Measurements from ENCODE around the gene ABHD2.
"Not testable (repeated sequence)": the region's sequence is repeated elsewhere in the genome, so short reads cannot be mapped to it uniquely, and the experiment has no call there.

Gene ABHD2

GRCh38 chr15:89099968-89100367, 11.7 kb downstream of the ABHD2 start:
- no peak for DNase-seq

GRCh38 chr15:89101302-89102193, 13.3 kb downstream of the ABHD2 start:
- DNase-seq, result peak; percentile 90

- no peak for DNase-seq
Measured at GRCh38 chr15:89103481-89104171, 15.4 kb downstream of the ABHD2 start.

- no peak for DNase-seq
Measured at GRCh38 chr15:89104172-89104564, 15.9 kb downstream of the ABHD2 start.

GRCh38 chr15:89105147-89105546, 16.9 kb downstream of the ABHD2 start:
- peak; percentile 92 for DNase-seq

- DNase-seq, result no peak
Measured at GRCh38 chr15:89106200-89106599, 17.9 kb downstream of the ABHD2 start.

- no peak for DNase-seq
Measured at GRCh38 chr15:89107984-89108383, 19.7 kb downstream of the ABHD2 start.

GRCh38 chr15:89108835-89109234, 20.6 kb downstream of the ABHD2 start:
- DNase-seq, result no peak

GRCh38 chr15:89109238-89109637, 21.0 kb downstream of the ABHD2 start:
- DNase-seq, result no peak

GRCh38 chr15:89110060-89110459, 21.8 kb downstream of the ABHD2 start:
- DNase-seq, result no peak

- no peak for DNase-seq
Measured at GRCh38 chr15:89111352-89111751, 23.1 kb downstream of the ABHD2 start.

- DNase-seq, result no peak
Measured at GRCh38 chr15:89111961-89112340, 23.7 kb downstream of the ABHD2 start.

- DNase-seq, result no peak
Measured at GRCh38 chr15:89112341-89112971, 24.2 kb downstream of the ABHD2 start.

- no peak for DNase-seq
Measured at GRCh38 chr15:89113296-89114024, 25.2 kb downstream of the ABHD2 start.

- DNase-seq, result no peak
Measured at GRCh38 chr15:89114990-89115389, 26.7 kb downstream of the ABHD2 start.

GRCh38 chr15:89115547-89115946, 27.3 kb downstream of the ABHD2 start:
- no peak for DNase-seq

- DNase-seq, result peak; percentile 18
Measured at GRCh38 chr15:89116404-89116803, 28.1 kb downstream of the ABHD2 start.

GRCh38 chr15:89117790-89118189, 29.5 kb downstream of the ABHD2 start:
- DNase-seq, result no peak

GRCh38 chr15:89118481-89118989, 30.3 kb downstream of the ABHD2 start:
- DNase-seq, result no peak

- peak; percentile 78 for DNase-seq
Measured at GRCh38 chr15:89119489-89120478, 31.5 kb downstream of the ABHD2 start.

- not testable (repeated sequence) for DNase-seq
Measured at GRCh38 chr15:89120479-89121000, 32.3 kb downstream of the ABHD2 start.
